GM12878 (cell line): Measurements from ENCODE around the gene EYA2. TPM values are rescaled to one million over a fixed set of nuclear protein-coding genes. Genes with fewer than 3 reads are reported as not detected.

ENCODE experiments used
- ATAC-seq: fragments of 200-7000 bp; cut with Tn5 transposase; 3 replicates; pipeline ENCODE4 v1.9.1; 2020; ENCODE audit warnings: mild to moderate bottlenecking, moderate library complexity
- BruUV-seq: library from RNA; stranded (reverse); fragments of 400-500 nt; replicated peaks from 2 replicates; lab custom pipeline; 2021; lab: Mats Ljungman, UMichigan
- CTCF ChIA-PET: fragments of 300-600 bp; sonication (Branson Sonifier 250); formaldehyde crosslinking; extraction: SDS; loops from one replicate; lab custom pipeline; 2021; ENCODE audit warnings: inconsistent platforms; lab: Yijun Ruan, JAX
- POLR2A ChIA-PET: fragments of 350-600 bp; formaldehyde crosslinking; extraction: SDS; loops from one replicate; lab custom pipeline; 2021; ENCODE audit warnings: inconsistent platforms; lab: Charles Lee
- RAD21 ChIA-PET: fragments of 300-600 bp; sonication (Branson Sonifier 250); formaldehyde crosslinking; loops from one replicate; lab custom pipeline; 2023; ENCODE audit warnings: antibody characterized with exemption; ENCODE audit not compliant: unreplicated experiment; lab: Charles Lee
- SMC1A ChIA-PET: fragments of 300-600 bp; sonication (Branson Sonifier 250); formaldehyde crosslinking; loops from one replicate; lab custom pipeline; 2023; ENCODE audit not compliant: unreplicated experiment, uncharacterized antibody; lab: Charles Lee
- DNase-seq: peaks from one replicate; pipeline ENCODE4 v3.0.0-alpha.2; 2011; ENCODE audit warnings: low read depth, low spot score
- FAIRE-seq: peaks from 3 replicates; lab custom pipeline; 2011; peaks lifted over from hg19 to GRCh38; lab: Jason Lieb, UNC
- H2AFZ ChIP-seq: 2 replicates; pipeline ENCODE4 v1.6.0; 2011; ENCODE audit warnings: low read depth, low read length, control low read depth; ENCODE audit not compliant: control insufficient read depth
- H3K27ac ChIP-seq: 2 replicates; pipeline ENCODE4 v1.5.1; 2011; ENCODE audit warnings: control low read depth; ENCODE audit not compliant: control insufficient read depth, insufficient read depth
- H3K27me3 ChIP-seq, 2 experiments: replicated peaks in 1 of 2; 2 replicates each; pipeline versions ENCODE4 v1.6.0 to v1.6.1; 2011; ENCODE audit warnings: low read length in 1 of 2; ENCODE audit not compliant: control insufficient read depth in 2 of 2, insufficient read depth in 2 of 2
- H3K36me3 ChIP-seq, 2 experiments: 2 replicates each; pipeline ENCODE4 v1.5.1; 2011; ENCODE audit warnings: low read length in 1 of 2; ENCODE audit not compliant: control insufficient read depth in 2 of 2, insufficient read depth in 2 of 2
- H3K4me1 ChIP-seq: 2 replicates; pipeline ENCODE4 v1.6.1; 2011; ENCODE audit warnings: mild to moderate bottlenecking, low read length, moderate library complexity, mixed read lengths; ENCODE audit not compliant: control insufficient read depth, insufficient read depth
- H3K4me2 ChIP-seq: 2 replicates; pipeline ENCODE4 v1.6.0; 2011; ENCODE audit warnings: control low read depth; ENCODE audit not compliant: control insufficient read depth, insufficient read depth
- H3K4me3 ChIP-seq: fragments of 200-600 bp; sonication (generic); 2 replicates; pipeline ENCODE4 v1.5.1; 2016
- H3K79me2 ChIP-seq: 2 replicates; pipeline ENCODE4 v1.6.0; 2011; ENCODE audit warnings: low read length; ENCODE audit not compliant: control insufficient read depth, insufficient read depth
- H3K9ac ChIP-seq: 2 replicates; pipeline ENCODE4 v1.8.0; 2011; ENCODE audit warnings: low read length, control low read depth, mixed read lengths; ENCODE audit not compliant: control insufficient read depth, insufficient read depth
- H3K9me3 ChIP-seq: replicated peaks from 3 replicates; pipeline ENCODE4 v1.5.1; 2011; ENCODE audit warnings: mild to moderate bottlenecking, low read length; ENCODE audit not compliant: control insufficient read depth, insufficient read depth
- H4K20me1 ChIP-seq: 2 replicates; pipeline ENCODE4 v1.6.0; 2011; ENCODE audit not compliant: control insufficient read depth, insufficient read depth
- CBFB ChIP-seq: IDR thresholded peaks from 2 replicates; pipeline ENCODE4 v1.6.1; 2016; ENCODE audit warnings: antibody characterized with exemption, low read depth
- FOXM1 ChIP-seq: IDR thresholded peaks from 2 replicates; pipeline ENCODE4 v1.6.1; 2012; ENCODE audit warnings: low read depth, mild to moderate bottlenecking, inconsistent platforms, low read length, moderate library complexity
- HDGF ChIP-seq: fragments of 450-650 bp; IDR thresholded peaks from 2 replicates; pipeline ENCODE4 v1.6.1; 2016; ENCODE audit warnings: antibody characterized with exemption
- MYB ChIP-seq: fragments of 150-350 bp; IDR thresholded peaks from 2 replicates; pipeline ENCODE4 v1.6.1; 2014; ENCODE audit warnings: mild to moderate bottlenecking, low read depth, low read length, borderline replicate concordance
- NR2F1 ChIP-seq: fragments of 450-650 bp; conservative IDR thresholded peaks from 2 replicates; pipeline ENCODE4 v1.6.1; 2017; ENCODE audit warnings: mild to moderate bottlenecking
- PML ChIP-seq: IDR thresholded peaks from 2 replicates; pipeline ENCODE4 v1.6.1; 2012; ENCODE audit warnings: low read length, inconsistent platforms
- RAD51 ChIP-seq: fragments of 450-650 bp; IDR thresholded peaks from 2 replicates; pipeline ENCODE4 v1.6.1; 2016; ENCODE audit warnings: moderate library complexity, mild to moderate bottlenecking, inconsistent platforms
- RUNX3 ChIP-seq: IDR thresholded peaks from 2 replicates; pipeline ENCODE4 v1.6.1; 2012; ENCODE audit warnings: low read length, inconsistent platforms
- STAT1 ChIP-seq: fragments of 450-650 bp; conservative IDR thresholded peaks from 2 replicates; pipeline ENCODE4 v1.6.1; 2014; ENCODE audit warnings: antibody characterized with exemption, mild to moderate bottlenecking
- ZSCAN29 ChIP-seq: fragments of 450-650 bp; IDR thresholded peaks from 2 replicates; pipeline ENCODE4 v1.6.1; 2017; ENCODE audit warnings: mild to moderate bottlenecking, moderate library complexity
- WGBS: methylation state at CpG from one replicate; pipeline ENCODE4 v1.1.6; 2016; ENCODE audit warnings: low lambda C conversion rate; ENCODE audit not compliant: insufficient replicate concordance, insufficient coverage; ENCODE audit errors: missing lambda C conversion rate; 5-methylcytosine and 5-hydroxymethylcytosine counted together
- in situ Hi-C: fragments of 300-500 bp; cut with MboI; formaldehyde crosslinking; loops from 9 replicates; pipeline ENCODE4 v1.14.3; 2018; ENCODE audit warnings: mixed read lengths
- intact Hi-C: fragments of 100-400 bp; cut with micrococcal nuclease; formaldehyde crosslinking; loops from one replicate; pipeline ENCODE4 v1.14.2; 2022; ENCODE audit not compliant: unreplicated experiment
- polyA plus RNA-seq, 11 experiments: library from polyadenylated mRNA; depleted of rRNA in 4 of 11; unstranded in 6 of 11; stranded (reverse) in 5 of 11; fragments of >200 nt; fragmentation: Nextera tagmentation in 4 of 11; fragmentation: Illumina TruSeq in 1 of 11; extraction: Ambion mirVana in 4 of 11; extraction: Trizol in 1 of 11; gene quantifications; 1 replicate in 1 of 11; 2 replicates in 10 of 11; pipeline versions ENCODE4 v1.2.1 to v1.2.3, GENCODE V29; 2011 to 2016; ENCODE audit warnings: inconsistent platforms in 2 of 11, missing spikeins in 2 of 11, low read depth in 1 of 11
- total RNA-seq, 4 experiments: library from RNA; depleted of rRNA in 3 of 4; stranded (reverse); fragments of >200 nt in 3 of 4; fragmentation: Illumina TruSeq in 1 of 4; extraction: Trizol in 1 of 4; gene quantifications; 2 replicates each; pipeline versions ENCODE4 v1.2.1 to v1.2.3, GENCODE V29; 2013 to 2021
- TF ChIP-seq, protein P1 (sequence below): IDR thresholded peaks from 2 replicates; pipeline ENCODE4 v1.6.1; 2011; ENCODE audit warnings: low read depth, mild to moderate bottlenecking, low read length, moderate library complexity, borderline replicate concordance; ENCODE audit errors: extremely low read depth
- TF ChIP-seq, protein P2 (sequence below): fragments of 450-650 bp; IDR thresholded peaks from 2 replicates; pipeline ENCODE4 v1.6.1; 2014; ENCODE audit warnings: mild to moderate bottlenecking
- TF ChIP-seq, protein P3 (sequence below), 3 experiments: IDR thresholded peaks in 2 of 3; conservative IDR thresholded peaks in 1 of 3; 2 replicates each; pipeline ENCODE4 v1.5.1; 2011; ENCODE audit warnings: low read depth in 3 of 3, low read length in 3 of 3, mild to moderate bottlenecking in 3 of 3, control low read depth in 2 of 3, moderate library complexity in 2 of 3, inconsistent platforms in 1 of 3, mixed read lengths in 1 of 3; ENCODE audit not compliant: control insufficient read depth in 2 of 3, insufficient read depth in 1 of 3; ENCODE audit errors: extremely low read depth in 1 of 3

EYA2 gene
- total and polyA plus RNA-seq, 10 of the 15 experiments (the other 5 are each of a cell fraction or from before 2014, with no cell fraction given): 0.20 TPM; not detected in 9

DNA sequence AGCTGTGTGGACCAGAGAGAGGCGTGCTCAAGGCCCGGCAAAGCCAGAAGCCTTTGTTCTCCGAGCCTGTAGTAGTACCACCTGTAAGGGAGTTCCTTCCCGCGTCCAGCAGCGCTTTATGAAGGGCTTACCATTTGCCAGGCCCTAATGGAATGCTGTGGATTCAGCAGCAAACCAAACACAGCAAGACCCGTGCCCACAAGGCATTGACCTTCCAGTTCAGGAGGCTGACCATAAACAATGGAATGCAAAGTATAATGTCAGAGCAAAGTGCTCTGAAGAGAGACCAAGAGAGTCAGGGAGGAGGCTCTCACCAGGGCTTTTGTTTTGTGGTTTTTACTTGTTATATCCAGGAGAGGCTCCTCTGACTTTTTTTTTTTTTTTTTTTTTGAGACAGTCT, 252.0 kb downstream of the EYA2 start:
- POLR2A ChIA-PET: no interaction called here
- in situ Hi-C loops: no loop called here
- H3K4me1 ChIP-seq: no peaks in the 10 kb centered on the region

DNA sequence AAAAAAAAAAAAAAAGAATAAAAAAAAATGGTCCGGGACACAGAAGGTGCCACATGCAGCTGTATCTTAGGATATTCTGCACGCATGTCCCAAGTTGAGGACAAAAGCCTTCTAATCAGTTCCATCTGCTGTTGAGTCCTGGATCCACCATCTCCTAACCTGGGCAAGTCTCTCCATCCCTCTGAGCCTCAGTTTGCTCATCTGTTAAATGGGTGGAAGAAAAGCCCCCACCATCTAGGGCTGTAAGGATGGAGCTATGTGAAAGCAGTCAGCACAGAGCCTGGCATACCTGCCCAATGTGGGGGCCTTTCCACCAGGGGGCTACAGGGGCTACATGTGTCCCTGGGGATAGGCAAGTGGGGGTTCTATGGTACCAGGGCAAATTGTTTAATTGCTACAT, 253.4 kb downstream of the EYA2 start:
- FAIRE-seq (no peak), DNase-seq (no peak), ATAC-seq (no peak)
- Histone ChIP-seq H4K20me1 (no peaks in the 10 kb centered on the region), H3K4me2 (no peak overlapping the region), H3K27me3 (no peaks in the 10 kb centered on the region; a peak in 1 of 4 replicates), H3K4me3 (no peak overlapping the region), H3K9ac (no peak overlapping the region), H3K27ac (no peak overlapping the region), H3K9me3 (no peaks in the 10 kb centered on the region), H2AFZ (no peak overlapping the region), H3K36me3 (no peaks in the 10 kb centered on the region), H3K4me1 (no peaks in the 10 kb centered on the region), H3K79me2 (no peaks in the 10 kb centered on the region)
- ChIA-PET SMC1A (interaction anchor here (0.6 to 1.2 kb wide), 2 partner anchors 390 to 1901 kb away, joined by 3 to 6 read pairs; no protein-coding TSS in a partner anchor), POLR2A (no interaction called here), CTCF (no interaction called here), RAD21 (no interaction called here)
- BruUV-seq: no TSS peak
- in situ Hi-C loops (no loop called here), intact Hi-C loops (loop anchor here (10.0 kb wide), 1 partner anchor 383 kb away; no protein-coding TSS in a partner anchor)
- 73% methylated on average over 2 of the region's 2 CpGs for WGBS
- TF ChIP-seq RUNX3 (no peak), FOXM1 (no peak), ZSCAN29 (no peak), HDGF (no peak), NR2F1 (no peak), MYB (no peak), RAD51 (no peak), PML (no peak), CBFB (no peak)
- TF ChIP-seq, protein P1, sequence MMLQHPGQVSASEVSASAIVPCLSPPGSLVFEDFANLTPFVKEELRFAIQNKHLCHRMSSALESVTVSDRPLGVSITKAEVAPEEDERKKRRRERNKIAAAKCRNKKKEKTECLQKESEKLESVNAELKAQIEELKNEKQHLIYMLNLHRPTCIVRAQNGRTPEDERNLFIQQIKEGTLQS: no peak
- TF ChIP-seq, protein P2, sequence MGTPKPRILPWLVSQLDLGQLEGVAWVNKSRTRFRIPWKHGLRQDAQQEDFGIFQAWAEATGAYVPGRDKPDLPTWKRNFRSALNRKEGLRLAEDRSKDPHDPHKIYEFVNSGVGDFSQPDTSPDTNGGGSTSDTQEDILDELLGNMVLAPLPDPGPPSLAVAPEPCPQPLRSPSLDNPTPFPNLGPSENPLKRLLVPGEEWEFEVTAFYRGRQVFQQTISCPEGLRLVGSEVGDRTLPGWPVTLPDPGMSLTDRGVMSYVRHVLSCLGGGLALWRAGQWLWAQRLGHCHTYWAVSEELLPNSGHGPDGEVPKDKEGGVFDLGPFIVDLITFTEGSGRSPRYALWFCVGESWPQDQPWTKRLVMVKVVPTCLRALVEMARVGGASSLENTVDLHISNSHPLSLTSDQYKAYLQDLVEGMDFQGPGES: no peak
- TF ChIP-seq, protein P3, sequence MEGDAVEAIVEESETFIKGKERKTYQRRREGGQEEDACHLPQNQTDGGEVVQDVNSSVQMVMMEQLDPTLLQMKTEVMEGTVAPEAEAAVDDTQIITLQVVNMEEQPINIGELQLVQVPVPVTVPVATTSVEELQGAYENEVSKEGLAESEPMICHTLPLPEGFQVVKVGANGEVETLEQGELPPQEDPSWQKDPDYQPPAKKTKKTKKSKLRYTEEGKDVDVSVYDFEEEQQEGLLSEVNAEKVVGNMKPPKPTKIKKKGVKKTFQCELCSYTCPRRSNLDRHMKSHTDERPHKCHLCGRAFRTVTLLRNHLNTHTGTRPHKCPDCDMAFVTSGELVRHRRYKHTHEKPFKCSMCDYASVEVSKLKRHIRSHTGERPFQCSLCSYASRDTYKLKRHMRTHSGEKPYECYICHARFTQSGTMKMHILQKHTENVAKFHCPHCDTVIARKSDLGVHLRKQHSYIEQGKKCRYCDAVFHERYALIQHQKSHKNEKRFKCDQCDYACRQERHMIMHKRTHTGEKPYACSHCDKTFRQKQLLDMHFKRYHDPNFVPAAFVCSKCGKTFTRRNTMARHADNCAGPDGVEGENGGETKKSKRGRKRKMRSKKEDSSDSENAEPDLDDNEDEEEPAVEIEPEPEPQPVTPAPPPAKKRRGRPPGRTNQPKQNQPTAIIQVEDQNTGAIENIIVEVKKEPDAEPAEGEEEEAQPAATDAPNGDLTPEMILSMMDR (IDR thresholded peaks at IDR 0.05 in 2 of 3, conservative IDR thresholded peaks at IDR 0.05 in 1 of 3; ENCODE audit: control insufficient read depth in 2 of 3, extremely low read depth in 1 of 3, insufficient read depth in 1 of 3, low read depth in 3 of 3, low read length in 3 of 3): no peak

More for the DNA sequence above, 252.0 kb downstream of the EYA2 start:
- Histone ChIP-seq H4K20me1 (no peaks in the 10 kb centered on the region), H3K4me2 (no peak overlapping the region), H3K27ac (no peak overlapping the region), H3K9ac (no peak overlapping the region), H3K4me3 (no peak overlapping the region), H2AFZ (no peak overlapping the region), H3K79me2 (no peaks in the 10 kb centered on the region), H3K36me3 (no peaks in the 10 kb centered on the region), H3K9me3 (no peaks in the 10 kb centered on the region), H3K27me3 (peaks cover 0 to 2% of the 10 kb centered on the region in 2 experiments; a peak in 1 of 4 replicates)
- no peak for DNase-seq
- ChIA-PET RAD21 (interaction anchor here (0.7 kb wide), 1 partner anchor 237 kb away, joined by 3 read pairs; no protein-coding TSS in a partner anchor), SMC1A (no interaction called here), CTCF (no interaction called here)
- no peak for ATAC-seq
- no peak for TF ChIP-seq STAT1
- TF ChIP-seq NR2F1: no peak
- FAIRE-seq: no peak
- no TSS peak for BruUV-seq
- WGBS: 65% methylated on average over 7 of the region's 7 CpGs
- intact Hi-C loops: loop anchor here (10.0 kb wide), 1 partner anchor 382 kb away; no protein-coding TSS in a partner anchor
